Right atrium auricular region (tissue), 2 donors: Measurements from ENCODE around the gene FAT2. TPM values are rescaled to one million over a fixed set of nuclear protein-coding genes. Genes with fewer than 3 reads are reported as not detected.
"Not testable (repeated sequence)": the region's sequence is repeated elsewhere in the genome, so short reads cannot be mapped to it uniquely, and the experiment has no call there.

ENCODE experiments used
- DNase-seq: peaks from one replicate; pipeline ENCODE4 v3.0.0-alpha.2; 2019; ENCODE audit warnings: low spot score
- H3K27ac ChIP-seq, 2 donors: fragments of 200-600 bp; sonication (generic); 1 replicate in 1 of 2; 2 replicates in 1 of 2; pipeline ENCODE4 v1.5.1; 2016 to 2019
- H3K27me3 ChIP-seq, 2 donors: fragments of 200-600 bp; sonication (generic); one replicate each; pipeline versions ENCODE4 v1.5.1 to v1.6.0; 2017 to 2019
- H3K36me3 ChIP-seq: fragments of 200-600 bp; sonication (generic); one replicate; pipeline ENCODE4 v1.5.1; 2016
- H3K4me1 ChIP-seq, 2 donors: fragments of 200-600 bp; sonication (generic); one replicate each; pipeline versions ENCODE4 v1.5.1 to v1.6.0; 2017 to 2019
- H3K4me3 ChIP-seq, 2 donors: fragments of 200-600 bp; sonication (generic); 1 replicate in 1 of 2; 2 replicates in 1 of 2; pipeline ENCODE4 v1.5.1; 2017 to 2019; ENCODE audit warnings: mild to moderate bottlenecking in 1 of 2, moderate library complexity in 1 of 2
- H3K9me3 ChIP-seq, 2 donors: fragments of 200-600 bp; sonication (generic); one replicate each; pipeline ENCODE4 v1.5.1; 2019
- total RNA-seq, 2 donors: library from RNA; depleted of rRNA; stranded (reverse); fragments of >200 nt; gene quantifications; one replicate each; pipeline ENCODE4 v1.1.0, GENCODE V29; 2016
- TF ChIP-seq, protein P1 (sequence below), 2 donors: fragments of 200-600 bp; sonication (generic); IDR thresholded peaks; one replicate each; pipeline ENCODE4 v1.5.1; 2019; ENCODE audit warnings: antibody characterized with exemption in 2 of 2

FAT2 gene
- total RNA-seq, 2 donors from 2014 or later: not detected

DNA sequence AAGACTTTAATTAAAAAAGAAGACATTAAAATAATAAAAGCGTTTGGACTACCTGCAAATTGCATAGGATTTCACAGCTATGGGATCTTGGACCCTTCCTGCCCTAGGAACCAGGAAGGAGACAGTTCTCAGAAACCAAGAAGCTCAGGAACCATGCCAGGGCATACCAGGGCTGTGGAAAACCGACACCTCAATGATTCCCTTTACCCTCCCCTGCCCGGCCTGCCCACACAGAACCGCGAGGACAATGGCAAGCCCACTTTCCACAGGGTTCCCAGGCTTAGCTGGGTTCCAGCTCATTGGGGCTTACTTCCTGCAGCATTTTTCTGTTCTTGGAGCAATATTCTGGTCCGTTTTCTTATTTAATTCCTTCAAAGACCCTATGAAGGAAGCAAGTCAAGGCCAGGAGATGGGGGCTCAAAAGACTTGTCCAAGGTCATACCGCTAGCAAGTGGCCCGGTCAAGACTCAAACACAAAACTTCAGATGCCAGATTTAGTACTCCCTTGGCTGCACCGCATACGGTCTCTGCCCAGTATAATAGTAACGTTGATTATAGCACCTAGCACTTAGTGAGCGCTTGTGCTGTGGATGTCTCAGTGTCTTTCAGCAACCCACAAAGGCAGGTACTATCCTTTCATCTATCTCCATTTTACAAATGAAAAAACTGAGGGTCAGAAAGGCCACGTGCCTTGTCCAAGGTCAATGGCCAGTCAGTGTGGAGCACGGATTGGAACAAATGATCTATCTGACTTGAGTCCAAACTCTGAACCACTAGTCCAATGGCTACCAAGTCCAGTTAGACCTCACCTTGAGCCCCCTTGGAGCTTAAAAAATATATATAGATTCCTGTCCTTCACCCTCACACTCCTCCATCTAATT, 6.8 kb downstream of the FAT2 start:
- no peaks in the 10 kb centered on the region for H3K9me3 ChIP-seq
- H3K4me3 ChIP-seq: no peak overlapping the region
- no peak overlapping the region for H3K27ac ChIP-seq
- H3K4me1 ChIP-seq: no peaks in the 10 kb centered on the region
- no peaks in the 10 kb centered on the region for H3K27me3 ChIP-seq
- H3K36me3 ChIP-seq: no peaks in the 10 kb centered on the region
- TF ChIP-seq, protein P1, sequence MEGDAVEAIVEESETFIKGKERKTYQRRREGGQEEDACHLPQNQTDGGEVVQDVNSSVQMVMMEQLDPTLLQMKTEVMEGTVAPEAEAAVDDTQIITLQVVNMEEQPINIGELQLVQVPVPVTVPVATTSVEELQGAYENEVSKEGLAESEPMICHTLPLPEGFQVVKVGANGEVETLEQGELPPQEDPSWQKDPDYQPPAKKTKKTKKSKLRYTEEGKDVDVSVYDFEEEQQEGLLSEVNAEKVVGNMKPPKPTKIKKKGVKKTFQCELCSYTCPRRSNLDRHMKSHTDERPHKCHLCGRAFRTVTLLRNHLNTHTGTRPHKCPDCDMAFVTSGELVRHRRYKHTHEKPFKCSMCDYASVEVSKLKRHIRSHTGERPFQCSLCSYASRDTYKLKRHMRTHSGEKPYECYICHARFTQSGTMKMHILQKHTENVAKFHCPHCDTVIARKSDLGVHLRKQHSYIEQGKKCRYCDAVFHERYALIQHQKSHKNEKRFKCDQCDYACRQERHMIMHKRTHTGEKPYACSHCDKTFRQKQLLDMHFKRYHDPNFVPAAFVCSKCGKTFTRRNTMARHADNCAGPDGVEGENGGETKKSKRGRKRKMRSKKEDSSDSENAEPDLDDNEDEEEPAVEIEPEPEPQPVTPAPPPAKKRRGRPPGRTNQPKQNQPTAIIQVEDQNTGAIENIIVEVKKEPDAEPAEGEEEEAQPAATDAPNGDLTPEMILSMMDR (IDR thresholded peaks at IDR 0.05): no peak
- DNase-seq: no peak

DNA sequence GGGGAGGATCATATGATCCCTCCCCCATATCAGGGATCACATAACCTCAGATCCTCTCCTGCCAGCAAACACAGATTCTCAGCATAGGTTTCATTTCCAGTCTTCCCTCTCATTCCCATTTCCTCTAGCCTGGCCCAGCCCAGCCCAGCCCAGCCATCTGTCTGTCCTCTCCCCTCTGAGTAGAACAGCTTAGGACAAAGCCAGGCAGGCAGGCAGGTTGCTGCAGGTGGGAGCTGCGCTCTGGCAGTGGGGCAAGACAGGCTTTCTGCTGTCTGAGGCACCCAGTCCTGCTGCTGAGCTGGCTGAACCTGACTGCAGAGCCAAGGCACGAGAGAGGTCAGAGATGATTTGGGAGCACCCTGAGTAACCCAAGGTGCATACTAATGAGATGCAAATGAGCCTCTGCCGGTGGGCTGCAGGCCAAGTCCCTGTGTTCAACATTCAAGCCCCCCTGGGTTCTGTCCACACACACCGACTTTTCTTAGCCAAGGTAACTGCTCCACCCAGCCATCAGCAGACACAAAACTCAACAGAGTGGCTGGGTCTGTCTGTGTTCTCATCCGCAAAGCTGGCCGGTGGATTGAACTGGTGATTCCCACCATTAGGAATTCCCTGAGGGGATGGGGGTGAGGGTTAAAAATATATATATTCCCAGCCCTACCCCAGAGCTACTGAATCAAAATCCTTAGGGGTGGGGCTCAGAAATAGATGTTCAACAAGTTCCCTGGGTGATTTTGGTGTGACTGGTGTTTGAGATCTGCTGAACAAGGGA, 9.1 kb downstream of the FAT2 start:
- Histone ChIP-seq H3K36me3 (no peaks in the 10 kb centered on the region), H3K27ac (no peak overlapping the region), H3K4me3 (no peak overlapping the region), H3K9me3 (no peaks in the 10 kb centered on the region), H3K27me3 (no peaks in the 10 kb centered on the region), H3K4me1 (no peaks in the 10 kb centered on the region)
- DNase-seq: no peak
- TF ChIP-seq, protein P1 (IDR thresholded peaks at IDR 0.05): no peak

DNA sequence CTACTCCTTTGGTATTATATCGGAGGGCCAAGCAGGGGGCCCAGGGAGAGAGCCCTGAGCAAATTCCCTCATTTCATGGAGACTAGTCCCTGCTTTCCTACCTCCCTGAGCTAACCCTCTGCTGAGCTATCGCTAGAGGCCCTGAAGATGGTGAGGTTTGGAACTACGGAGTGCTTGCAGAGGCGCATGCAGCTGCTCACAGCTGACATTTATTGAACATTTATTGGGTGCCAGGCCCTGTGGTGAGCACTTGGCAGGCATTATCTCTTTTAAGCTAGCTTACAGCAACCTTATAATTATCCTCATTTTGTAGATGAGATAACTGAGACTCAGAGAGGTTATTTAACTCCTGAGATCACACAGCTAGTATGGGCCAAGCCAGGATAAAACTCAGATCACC, 9.8 kb downstream of the FAT2 start:
- H3K36me3 ChIP-seq: no peaks in the 10 kb centered on the region
- H3K4me1 ChIP-seq: no peaks in the 10 kb centered on the region
- no peak for DNase-seq
- H3K4me3 ChIP-seq: no peak overlapping the region
- no peaks in the 10 kb centered on the region for H3K9me3 ChIP-seq
- H3K27me3 ChIP-seq: no peaks in the 10 kb centered on the region
- no peak overlapping the region for H3K27ac ChIP-seq
- TF ChIP-seq, protein P1 (IDR thresholded peaks at IDR 0.05): no peak

DNA sequence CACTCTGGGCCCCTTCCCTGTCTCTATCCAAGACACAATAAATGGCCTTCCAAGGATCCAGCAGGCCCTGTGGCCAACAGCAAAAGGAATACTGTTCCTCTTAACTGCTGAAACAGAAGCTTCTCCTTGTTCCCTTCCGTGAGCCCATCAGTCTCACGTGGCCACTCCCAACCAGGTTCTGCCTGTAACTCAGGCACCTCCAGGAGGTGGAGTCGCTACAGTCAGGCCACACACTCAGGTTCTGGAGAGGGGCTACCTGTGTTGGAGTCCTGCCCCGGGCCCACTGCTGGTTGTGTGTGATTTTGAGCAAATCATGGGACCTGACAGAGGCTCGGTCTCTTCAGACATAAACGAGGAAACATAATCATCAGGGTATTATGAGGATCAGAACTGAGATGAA, 10.3 kb downstream of the FAT2 start:
- no peak overlapping the region for H3K27ac ChIP-seq
- H3K4me3 ChIP-seq: no peak overlapping the region
- H3K36me3 ChIP-seq: no peaks in the 10 kb centered on the region
- H3K4me1 ChIP-seq: no peaks in the 10 kb centered on the region
- TF ChIP-seq, protein P1 (IDR thresholded peaks at IDR 0.05): no peak
- no peaks in the 10 kb centered on the region for H3K9me3 ChIP-seq
- no peak for DNase-seq
- no peaks in the 10 kb centered on the region for H3K27me3 ChIP-seq

DNA sequence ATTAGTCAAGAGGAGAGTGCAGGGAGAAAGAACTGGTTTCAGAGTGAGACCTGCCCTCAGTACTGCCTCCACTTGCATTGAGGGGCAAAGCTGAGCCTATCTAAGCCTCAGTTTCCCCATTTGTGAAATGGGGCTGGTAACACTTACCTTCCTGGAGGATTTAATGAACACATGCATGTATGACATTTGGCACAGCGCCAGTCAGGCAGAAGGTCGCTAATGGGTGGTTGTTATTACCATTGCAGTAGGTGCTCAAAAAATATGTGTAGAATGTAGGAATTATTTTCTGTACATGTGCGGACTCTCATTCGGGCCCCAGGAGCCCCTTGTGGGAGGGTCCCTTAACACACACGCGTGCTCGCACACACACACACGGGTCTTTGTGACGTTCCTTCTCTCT, 10.9 kb downstream of the FAT2 start:
- H3K4me1 ChIP-seq: no peaks in the 10 kb centered on the region
- no peaks in the 10 kb centered on the region for H3K36me3 ChIP-seq
- TF ChIP-seq, protein P1 (IDR thresholded peaks at IDR 0.05): no peak
- no peaks in the 10 kb centered on the region for H3K9me3 ChIP-seq
- no peaks in the 10 kb centered on the region for H3K27me3 ChIP-seq
- DNase-seq: no peak
- H3K27ac ChIP-seq: no peak overlapping the region
- no peak overlapping the region for H3K4me3 ChIP-seq

DNA sequence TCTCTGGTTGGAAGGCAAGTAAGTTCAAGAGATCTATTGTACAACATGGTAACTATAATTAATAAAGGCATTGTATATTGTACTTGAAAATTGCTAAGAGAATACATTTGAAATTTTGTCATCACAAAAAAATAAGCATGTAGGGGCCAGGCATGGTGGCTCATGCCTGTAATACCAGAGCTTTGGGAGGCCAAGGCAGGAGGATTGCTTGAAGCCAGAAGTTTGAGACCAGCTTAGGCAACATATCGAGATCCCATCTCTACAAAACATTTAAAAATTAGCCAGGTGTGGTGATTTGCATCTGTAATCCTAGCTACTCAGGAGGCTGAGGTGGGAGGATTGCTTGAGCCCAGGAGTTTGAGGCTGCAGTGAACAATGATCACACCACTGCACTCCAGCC, 12.0 kb downstream of the FAT2 start:
- H3K4me1 ChIP-seq, H3K27me3 ChIP-seq, DNase-seq, H3K9me3 ChIP-seq, H3K27ac ChIP-seq, H3K36me3 ChIP-seq, H3K4me3 ChIP-seq: not testable (repeated sequence)
